Activated CD4-positive, alpha-beta T cell treated with anti-CD3 and anti-CD28 coated beads for 1 hour (primary cell): ENCODE results near the gene APOBEC4.
"Not testable (repeated sequence)": the region's sequence is repeated elsewhere in the genome, so short reads cannot be mapped to it uniquely, and the experiment has no call there.

ENCODE experiments used
- DNase-seq: peaks from one replicate; pipeline ENCODE4 v3.0.0-alpha.2; 2020

APOBEC4 gene

GRCh38 chr1:183652547-183653461 lies at the start of gene APOBEC4:
Gene APOBEC4 (minus strand): TSS chr1:183653316. CDS start chr1:183648781, 4,535 bp downstream.
- no peak for DNase-seq

GRCh38 chr1:183702813-183703198 lies 49.7 kb upstream of the APOBEC4 start:
- DNase-seq: no peak

- DNase-seq: no peak
Observed at GRCh38 chr1:183702087-183702812, 49.1 kb upstream of the APOBEC4 start.

- DNase-seq: no peak
Observed at GRCh38 chr1:183699616-183700160, 46.6 kb upstream of the APOBEC4 start.

GRCh38 chr1:183697814-183698590 lies 44.9 kb upstream of the APOBEC4 start:
- no peak for DNase-seq

- no peak for DNase-seq
Observed at GRCh38 chr1:183696981-183697380, 43.9 kb upstream of the APOBEC4 start.

- no peak for DNase-seq
Observed at GRCh38 chr1:183694755-183695154, 41.6 kb upstream of the APOBEC4 start.

- DNase-seq: no peak
Observed at GRCh38 chr1:183694066-183694465, 41.0 kb upstream of the APOBEC4 start.

GRCh38 chr1:183693521-183693920 lies 40.4 kb upstream of the APOBEC4 start:
- no peak for DNase-seq

- no peak for DNase-seq
Observed at GRCh38 chr1:183689762-183690204, 36.7 kb upstream of the APOBEC4 start.

- no peak for DNase-seq
Observed at GRCh38 chr1:183688341-183689060, 35.4 kb upstream of the APOBEC4 start.

GRCh38 chr1:183687546-183688304 lies 34.6 kb upstream of the APOBEC4 start:
- no peak for DNase-seq

GRCh38 chr1:183686229-183686628 lies 33.1 kb upstream of the APOBEC4 start:
- DNase-seq: no peak

GRCh38 chr1:183685112-183685713 lies 32.1 kb upstream of the APOBEC4 start:
- no peak for DNase-seq

GRCh38 chr1:183679363-183679762 lies 26.2 kb upstream of the APOBEC4 start:
- not testable (repeated sequence) for DNase-seq

- no peak for DNase-seq
Observed at GRCh38 chr1:183678819-183679218, 25.7 kb upstream of the APOBEC4 start.

- no peak for DNase-seq
Observed at GRCh38 chr1:183676586-183677189, 23.6 kb upstream of the APOBEC4 start.

GRCh38 chr1:183675883-183676585 lies 22.9 kb upstream of the APOBEC4 start:
- no peak for DNase-seq

- no peak for DNase-seq
Observed at GRCh38 chr1:183675381-183675780, 22.3 kb upstream of the APOBEC4 start.

- no peak for DNase-seq
Observed at GRCh38 chr1:183674886-183675285, 21.8 kb upstream of the APOBEC4 start.
